Metanephros (tissue), 1 donor: ENCODE measurements around the gene DDX31. TPM values are rescaled to one million over a fixed set of nuclear protein-coding genes. Genes with fewer than 3 reads are reported as not detected.

ENCODE experiments used
- total RNA-seq: library from RNA; depleted of rRNA; stranded (reverse); fragments of >200 nt; gene quantifications from one replicate; pipeline ENCODE4 v1.2.3, GENCODE V29; 2014

DDX31 gene
- 17.0 TPM for total RNA-seq

GRCh38 chr9:132669698-132670456, at the start of gene DDX31:
TSS of gene DDX31 (minus strand) at chr9:132669983. CDS start at chr9:132669934, 49 bp downstream.

GRCh38 chr9:132670457-132671391, 941 bp upstream of the DDX31 start, which contains the start of gene GTF3C4:
TSS of gene GTF3C4 (plus strand) at chr9:132670464. CDS start at chr9:132670599, 135 bp downstream.

GRCh38 chr9:132582276-132582785, 87.5 kb downstream of the DDX31 start, which contains the start of gene BARHL1:
TSS of gene BARHL1 (plus strand) at chr9:132582606. CDS start at chr9:132582798, 192 bp downstream.

Other genes starting within 250 kb of the DDX31 start
- not detected for gene BARHL1, start 87.4 kb downstream of the DDX31 start, total RNA-seq
- 16.4 TPM for gene GTF3C4, start 481 bp upstream of the DDX31 start, total RNA-seq
- 1.9 TPM for gene AK8, start 208.3 kb upstream of the DDX31 start, total RNA-seq
- gene SPACA9, start 208.9 kb upstream of the DDX31 start, total RNA-seq: 6.0 TPM